Measurements from ENCODE around the gene SARNP.
A peak's percentile ranks its signal among the peaks of the same experiment; 100 is the strongest.

The SARNP gene

GRCh38 chr12:55746913-55747231 is 70.7 kb downstream of the SARNP start:
- Histone ChIP-seq H3K27me3 (ENCODE audit: control insufficient read depth, insufficient read depth, low read length) (no peaks in the 10 kb centered on the region), H3K4me3 (ENCODE audit: low read length) (peak overlapping the region; percentile 92), H3K9me3 (ENCODE audit: control insufficient read depth, low read depth, low read length) (no peaks in the 10 kb centered on the region), H3K36me3 (ENCODE audit: control insufficient read depth, low read depth, low read length) (peaks cover 32% of the 10 kb centered on the region), H3K4me1 (ENCODE audit: control insufficient read depth, low read depth, low read length) (peaks cover 33% of the 10 kb centered on the region), H3K27ac (ENCODE audit: low read length) (peak overlapping the region; percentile 40), H3K9ac (ENCODE audit: low read length) (peak overlapping the region; percentile 47)

- Histone ChIP-seq H3K36me3 (ENCODE audit: control insufficient read depth, low read depth, low read length) (peaks cover 27% of the 10 kb centered on the region), H3K9ac (ENCODE audit: low read length) (peak overlapping the region; percentile 47), H3K4me3 (ENCODE audit: low read length) (peak overlapping the region; percentile 92)
Measured at GRCh38 chr12:55746174-55746912, 71.2 kb downstream of the SARNP start.

DNA sequence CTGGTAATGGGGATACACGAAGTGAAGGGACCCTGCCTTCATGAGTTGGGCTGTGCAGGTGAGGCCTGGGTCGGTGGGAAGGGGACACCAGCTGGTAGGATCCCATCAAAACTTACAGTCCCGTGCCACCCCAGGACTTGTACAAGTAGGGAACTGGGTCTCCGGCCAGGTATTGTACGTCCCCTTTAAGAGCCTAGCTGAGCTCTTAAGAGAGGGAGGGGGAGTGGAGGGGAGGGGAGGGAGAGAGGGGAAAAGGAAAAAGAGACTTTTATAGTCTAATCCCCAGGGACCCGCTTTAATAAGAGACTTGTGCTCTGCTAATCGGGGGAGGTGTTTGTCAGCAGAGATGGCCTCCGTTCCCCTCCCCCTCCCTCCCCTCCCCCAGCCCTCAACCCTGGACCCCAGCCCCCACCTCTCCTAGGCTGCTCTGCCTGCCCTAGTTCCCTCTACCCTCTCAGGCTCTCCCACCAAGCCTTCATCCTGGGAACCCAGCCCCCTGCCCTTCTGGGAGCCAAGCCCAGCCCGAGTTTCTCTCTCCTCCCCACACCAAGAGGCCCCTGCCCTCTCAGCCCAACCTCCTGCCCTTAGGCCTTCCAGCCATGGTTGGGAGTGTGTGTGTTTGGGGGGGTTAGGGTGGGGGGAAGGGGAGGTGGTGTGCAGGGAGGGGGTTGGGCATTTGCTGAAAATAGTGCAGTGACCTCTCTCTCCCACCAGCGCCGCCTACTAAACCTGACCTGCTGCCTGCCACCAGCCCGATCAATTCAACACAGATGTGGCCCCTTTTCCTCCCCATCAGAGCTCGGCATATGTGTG is 72.0 kb downstream of the SARNP start:
- H3K4me3 ChIP-seq (ENCODE audit: low read length), result peak overlapping the region; percentile 92
- no peaks in the 10 kb centered on the region for H3K27me3 ChIP-seq (ENCODE audit: control insufficient read depth, insufficient read depth, low read length)
- peaks cover 36% of the 10 kb centered on the region for H3K4me1 ChIP-seq (ENCODE audit: control insufficient read depth, low read depth, low read length)
- peak overlapping the region; percentile 74 for H3K27ac ChIP-seq (ENCODE audit: low read length)
- H3K9me3 ChIP-seq (ENCODE audit: control insufficient read depth, low read depth, low read length), result no peaks in the 10 kb centered on the region
- H3K9ac ChIP-seq (ENCODE audit: low read length), result peak overlapping the region; percentile 75
- H3K36me3 ChIP-seq (ENCODE audit: control insufficient read depth, low read depth, low read length), result peaks cover 19% of the 10 kb centered on the region

More at GRCh38 chr12:55746174-55746912, 71.2 kb downstream of the SARNP start:
- Histone ChIP-seq H3K27me3 (ENCODE audit: control insufficient read depth, insufficient read depth, low read length) (no peaks in the 10 kb centered on the region), H3K4me1 (ENCODE audit: control insufficient read depth, low read depth, low read length) (peaks cover 36% of the 10 kb centered on the region), H3K9me3 (ENCODE audit: control insufficient read depth, low read depth, low read length) (no peaks in the 10 kb centered on the region), H3K27ac (ENCODE audit: low read length) (peak overlapping the region; percentile 74)

- peak overlapping the region; percentile 75 for H3K9ac ChIP-seq (ENCODE audit: low read length)
- H3K36me3 ChIP-seq (ENCODE audit: control insufficient read depth, low read depth, low read length), result peaks cover 9% of the 10 kb centered on the region
- H3K27me3 ChIP-seq (ENCODE audit: control insufficient read depth, insufficient read depth, low read length), result no peaks in the 10 kb centered on the region
- peaks cover 36% of the 10 kb centered on the region for H3K4me1 ChIP-seq (ENCODE audit: control insufficient read depth, low read depth, low read length)
- H3K27ac ChIP-seq (ENCODE audit: low read length), result no peak overlapping the region
- no peaks in the 10 kb centered on the region for H3K9me3 ChIP-seq (ENCODE audit: control insufficient read depth, low read depth, low read length)
- H3K4me3 ChIP-seq (ENCODE audit: low read length), result peak overlapping the region; percentile 92
Measured at GRCh38 chr12:55744340-55745030, 73.0 kb downstream of the SARNP start.

DNA sequence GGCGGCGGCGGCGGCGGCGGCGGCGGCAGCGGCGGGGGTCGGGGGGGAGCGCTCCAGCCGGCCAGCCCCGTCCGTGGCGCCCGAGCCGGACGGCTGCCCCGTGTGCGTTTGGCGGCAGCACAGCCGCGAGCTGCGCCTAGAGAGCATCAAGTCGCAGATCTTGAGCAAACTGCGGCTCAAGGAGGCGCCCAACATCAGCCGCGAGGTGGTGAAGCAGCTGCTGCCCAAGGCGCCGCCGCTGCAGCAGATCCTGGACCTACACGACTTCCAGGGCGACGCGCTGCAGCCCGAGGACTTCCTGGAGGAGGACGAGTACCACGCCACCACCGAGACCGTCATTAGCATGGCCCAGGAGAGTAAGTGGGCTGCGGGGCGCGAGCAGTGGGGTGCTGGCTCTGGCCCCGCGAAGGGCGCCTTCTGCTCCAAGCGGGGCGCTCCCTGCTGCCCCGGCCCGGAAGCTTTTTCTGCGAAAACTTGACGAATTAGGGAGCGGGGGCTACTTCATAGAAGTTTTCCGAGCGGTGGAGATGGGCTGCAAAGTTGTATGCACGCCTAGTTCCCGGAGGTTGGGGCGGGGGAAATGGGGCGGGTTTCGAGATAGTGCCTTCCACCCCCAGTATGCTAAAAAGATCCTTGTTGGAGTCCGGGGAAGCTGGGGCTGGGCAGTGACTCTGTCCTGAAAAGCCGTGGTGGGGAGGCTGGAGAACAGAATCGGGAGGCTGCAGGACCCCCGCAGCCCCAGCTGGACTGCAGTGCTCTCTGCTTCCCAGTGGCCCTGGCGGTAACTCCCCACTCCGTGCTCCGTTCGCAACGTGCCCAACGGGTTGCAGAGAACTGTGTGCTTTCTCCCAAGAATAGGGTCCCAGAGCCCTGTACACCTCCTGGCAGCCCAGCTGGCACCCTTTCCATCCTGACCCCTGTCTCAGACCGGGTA is 73.9 kb downstream of the SARNP start:
- peaks cover under 1% of the 10 kb centered on the region for H3K36me3 ChIP-seq (ENCODE audit: control insufficient read depth, low read depth, low read length)
- H3K27me3 ChIP-seq (ENCODE audit: control insufficient read depth, insufficient read depth, low read length), result no peaks in the 10 kb centered on the region
- peak overlapping the region; percentile 92 for H3K4me3 ChIP-seq (ENCODE audit: low read length)
- H3K9ac ChIP-seq (ENCODE audit: low read length), result peak overlapping the region; percentile 75
- peak overlapping the region; percentile 15 for H3K27ac ChIP-seq (ENCODE audit: low read length)
- peaks cover 36% of the 10 kb centered on the region for H3K4me1 ChIP-seq (ENCODE audit: control insufficient read depth, low read depth, low read length)
- H3K9me3 ChIP-seq (ENCODE audit: control insufficient read depth, low read depth, low read length), result no peaks in the 10 kb centered on the region

DNA sequence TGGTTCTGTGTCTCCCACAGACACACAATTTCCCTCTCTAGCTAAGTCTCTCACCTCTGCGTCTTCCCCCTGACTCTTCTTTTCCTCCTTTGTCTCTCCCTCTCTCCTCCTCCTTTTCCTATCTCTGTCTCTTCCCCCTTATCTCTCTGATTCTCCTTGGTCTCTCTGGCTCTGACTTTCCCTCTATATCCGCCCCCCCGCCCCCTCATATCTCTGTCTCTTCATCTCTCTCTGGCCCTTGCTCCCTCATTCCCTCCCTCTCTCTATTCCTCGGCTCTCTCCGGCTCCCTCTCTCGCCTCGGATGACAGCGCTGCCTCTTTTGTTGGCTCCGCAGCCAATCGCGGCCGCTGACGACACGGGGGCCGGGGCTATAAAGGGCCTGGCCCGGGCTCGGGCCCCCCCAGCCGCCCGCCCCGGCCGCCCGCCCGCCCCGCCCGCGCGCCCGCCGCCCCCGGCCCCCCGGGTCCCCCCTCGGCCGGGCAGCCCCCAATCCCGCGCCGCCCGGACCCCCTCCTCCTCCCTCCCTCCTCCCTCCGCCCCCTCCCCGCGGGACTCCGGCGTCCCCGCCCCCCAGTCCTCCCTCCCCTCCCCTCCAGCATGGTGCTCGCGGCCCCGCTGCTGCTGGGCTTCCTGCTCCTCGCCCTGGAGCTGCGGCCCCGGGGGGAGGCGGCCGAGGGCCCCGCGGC is 74.7 kb downstream of the SARNP start, which contains the start of gene GDF11:
TSS of gene GDF11 (plus strand) at position 404 of the 687 bp plus-strand sequence. CDS start at position 599, 195 bp downstream.
- no peaks in the 10 kb centered on the region for H3K27me3 ChIP-seq (ENCODE audit: control insufficient read depth, insufficient read depth, low read length)
- H3K4me3 ChIP-seq (ENCODE audit: low read length), result peak within 1 kb of the TSS; percentile 92
- H3K4me1 ChIP-seq (ENCODE audit: control insufficient read depth, low read depth, low read length), result peaks cover 34% of the 10 kb centered on the region
- peak within 1 kb of the TSS; percentile 75 for H3K9ac ChIP-seq (ENCODE audit: low read length)
- no peaks in the 10 kb centered on the region for H3K36me3 ChIP-seq (ENCODE audit: control insufficient read depth, low read depth, low read length)
- H3K27ac ChIP-seq (ENCODE audit: low read length), result peak within 1 kb of the TSS; percentile 15
- H3K9me3 ChIP-seq (ENCODE audit: control insufficient read depth, low read depth, low read length), result no peaks in the 10 kb centered on the region

DNA sequence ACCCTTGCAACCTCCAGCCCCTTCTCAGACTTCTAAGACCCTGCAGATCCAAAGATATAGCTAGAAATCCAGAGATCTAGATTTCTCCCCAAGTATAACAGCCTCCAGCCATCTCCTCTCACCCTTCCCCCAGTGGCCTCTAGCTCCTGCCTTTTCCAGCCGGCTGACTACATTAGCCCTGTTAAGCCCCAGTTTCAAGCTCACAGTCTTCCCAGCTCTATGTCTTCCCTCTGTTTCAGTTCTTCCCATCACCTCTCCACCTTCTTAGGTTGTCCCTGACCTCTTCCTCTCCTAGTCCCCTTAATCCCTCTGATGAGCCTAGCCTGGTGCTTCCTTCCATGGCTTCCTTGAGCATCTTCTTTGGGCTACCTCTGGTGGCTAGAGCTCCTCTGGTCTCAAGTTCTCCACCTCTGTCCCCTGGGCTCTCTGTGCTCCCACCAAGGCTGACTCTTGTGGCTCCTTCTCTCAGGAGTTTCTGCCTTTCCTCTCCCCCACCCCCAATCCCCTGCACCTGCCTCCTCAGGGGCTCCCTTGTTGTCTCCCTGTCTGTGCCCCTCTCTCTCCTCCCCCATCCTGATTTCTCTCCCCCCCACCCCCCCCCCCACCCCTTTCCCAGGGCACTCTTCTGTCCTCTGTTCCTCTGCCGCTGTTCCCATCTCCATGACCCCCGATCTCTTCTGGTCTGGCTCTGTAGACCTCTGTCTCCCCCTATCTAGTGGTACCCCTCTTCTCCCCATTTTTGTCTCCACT is 75.4 kb downstream of the SARNP start:
- Histone ChIP-seq H3K36me3 (ENCODE audit: control insufficient read depth, low read depth, low read length) (no peaks in the 10 kb centered on the region), H3K9ac (ENCODE audit: low read length) (peak overlapping the region; percentile 48), H3K4me3 (ENCODE audit: low read length) (peak overlapping the region; percentile 64)

GRCh38 chr12:55739025-55739378 is 78.5 kb downstream of the SARNP start:
- Histone ChIP-seq H3K27me3 (ENCODE audit: control insufficient read depth, insufficient read depth, low read length) (no peaks in the 10 kb centered on the region), H3K9me3 (ENCODE audit: control insufficient read depth, low read depth, low read length) (no peaks in the 10 kb centered on the region), H3K9ac (ENCODE audit: low read length) (no peak overlapping the region), H3K27ac (ENCODE audit: low read length) (no peak overlapping the region), H3K4me3 (ENCODE audit: low read length) (peak overlapping the region; percentile 79), H3K36me3 (ENCODE audit: control insufficient read depth, low read depth, low read length) (no peaks in the 10 kb centered on the region), H3K4me1 (ENCODE audit: control insufficient read depth, low read depth, low read length) (peaks cover 18% of the 10 kb centered on the region)

More for the DNA sequence above, 75.4 kb downstream of the SARNP start:
- H3K9me3 ChIP-seq (ENCODE audit: control insufficient read depth, low read depth, low read length), result no peaks in the 10 kb centered on the region
- peaks cover 32% of the 10 kb centered on the region for H3K4me1 ChIP-seq (ENCODE audit: control insufficient read depth, low read depth, low read length)
- no peaks in the 10 kb centered on the region for H3K27me3 ChIP-seq (ENCODE audit: control insufficient read depth, insufficient read depth, low read length)
- H3K27ac ChIP-seq (ENCODE audit: low read length), result no peak overlapping the region

DNA sequence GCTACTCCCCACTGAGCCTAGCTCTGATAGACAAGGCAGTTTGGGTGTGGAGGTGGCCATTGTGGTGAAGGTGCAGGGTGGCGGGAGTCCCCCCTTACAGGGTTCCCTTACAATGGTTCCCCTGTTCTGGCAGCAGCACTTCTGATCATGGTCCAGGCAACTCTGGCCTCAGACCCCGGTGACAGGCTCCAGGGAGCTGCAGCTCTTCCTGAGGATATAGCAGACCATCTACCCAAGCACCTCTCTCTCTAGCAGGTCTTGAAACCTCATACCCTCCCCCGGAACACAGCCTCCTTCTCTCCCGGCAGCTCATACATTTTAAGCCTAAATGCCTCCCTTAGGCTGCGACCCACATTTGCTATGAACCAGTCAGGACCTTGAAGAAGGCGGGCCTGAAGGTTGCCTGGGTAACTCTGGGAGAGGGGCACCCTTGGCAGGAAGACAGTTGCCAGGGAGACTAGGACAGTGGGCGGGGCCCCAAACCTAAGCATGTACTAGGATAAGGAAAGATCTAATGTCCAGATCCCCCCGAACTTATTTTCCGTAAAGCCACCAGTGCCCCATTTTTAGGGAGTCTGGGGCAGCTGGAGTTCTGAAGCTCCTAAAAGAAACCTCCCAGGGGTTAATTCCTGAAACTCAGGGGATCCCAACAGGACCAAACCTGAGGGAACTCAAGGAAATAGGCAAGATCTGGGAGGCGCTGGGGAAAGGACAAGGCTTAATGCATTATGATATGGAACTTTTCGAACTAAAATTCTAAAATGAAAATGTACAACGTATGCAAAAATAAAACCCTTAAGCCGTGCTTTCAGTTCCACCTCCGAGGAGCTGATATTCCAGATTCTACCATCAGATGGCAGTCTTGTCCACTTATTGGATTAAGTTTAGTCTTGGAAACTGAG is 79.2 kb downstream of the SARNP start:
- Histone ChIP-seq H3K4me1 (ENCODE audit: control insufficient read depth, low read depth, low read length) (peaks cover 18% of the 10 kb centered on the region), H3K27me3 (ENCODE audit: control insufficient read depth, insufficient read depth, low read length) (no peaks in the 10 kb centered on the region), H3K27ac (ENCODE audit: low read length) (peak overlapping the region; percentile 73), H3K36me3 (ENCODE audit: control insufficient read depth, low read depth, low read length) (no peaks in the 10 kb centered on the region), H3K9ac (ENCODE audit: low read length) (peak overlapping the region; percentile 56), H3K9me3 (ENCODE audit: control insufficient read depth, low read depth, low read length) (no peaks in the 10 kb centered on the region), H3K4me3 (ENCODE audit: low read length) (peak overlapping the region; percentile 79)

Measured in iPS-18a (cell line).